HG03196 (cell line): ENCODE results near the gene ANKFN1.

ENCODE experiments used
- ATAC-seq: cut with Tn5 transposase; IDR thresholded peaks from one replicate; pipeline ENCODE4 v1.9.1; 2021; ENCODE audit not compliant: unreplicated experiment

Gene ANKFN1

GRCh38 chr17:56497132-56497531 lies 343.9 kb downstream of the ANKFN1 start:
- no peak for ATAC-seq

- no peak for ATAC-seq
Measured at GRCh38 chr17:56499799-56500388, 346.6 kb downstream of the ANKFN1 start.

- no peak for ATAC-seq
Measured at GRCh38 chr17:56502120-56502654, 348.9 kb downstream of the ANKFN1 start.

GRCh38 chr17:56505154-56505756 lies 352.0 kb downstream of the ANKFN1 start:
- no peak for ATAC-seq

GRCh38 chr17:56506349-56506748 lies 353.1 kb downstream of the ANKFN1 start:
- no peak for ATAC-seq

- ATAC-seq: no peak
Measured at GRCh38 chr17:56510554-56511342, 357.5 kb downstream of the ANKFN1 start.

- ATAC-seq: no peak
Measured at GRCh38 chr17:56514264-56514663, 361.0 kb downstream of the ANKFN1 start.

GRCh38 chr17:56514899-56515298 lies 361.6 kb downstream of the ANKFN1 start:
- ATAC-seq: no peak

- ATAC-seq: no peak
Measured at GRCh38 chr17:56521414-56522141, 368.3 kb downstream of the ANKFN1 start.

GRCh38 chr17:56523042-56523441 lies 369.8 kb downstream of the ANKFN1 start:
- no peak for ATAC-seq

- no peak for ATAC-seq
Measured at GRCh38 chr17:56528696-56529095, 375.4 kb downstream of the ANKFN1 start.

GRCh38 chr17:56532926-56533325 lies 379.7 kb downstream of the ANKFN1 start:
- ATAC-seq: no peak

GRCh38 chr17:56536766-56537165 lies 383.5 kb downstream of the ANKFN1 start:
- no peak for ATAC-seq

GRCh38 chr17:56540836-56541235 lies 387.6 kb downstream of the ANKFN1 start:
- ATAC-seq: no peak

- ATAC-seq: no peak
Measured at GRCh38 chr17:56543280-56543679, 390.0 kb downstream of the ANKFN1 start.

GRCh38 chr17:56545106-56545505 lies 391.8 kb downstream of the ANKFN1 start:
- no peak for ATAC-seq

GRCh38 chr17:56545930-56546329 lies 392.7 kb downstream of the ANKFN1 start:
- no peak for ATAC-seq

GRCh38 chr17:56548661-56549060 lies 395.4 kb downstream of the ANKFN1 start:
- ATAC-seq: no peak

GRCh38 chr17:56549501-56549900 lies 396.2 kb downstream of the ANKFN1 start:
- ATAC-seq: no peak

- no peak for ATAC-seq
Measured at GRCh38 chr17:56557682-56558081, 404.4 kb downstream of the ANKFN1 start.

- no peak for ATAC-seq
Measured at GRCh38 chr17:56558088-56558487, 404.8 kb downstream of the ANKFN1 start.
